SK-N-SH (cell line): ENCODE results near the gene NUFIP2. TPM values are rescaled to one million over a fixed set of nuclear protein-coding genes. Genes with fewer than 3 reads are reported as not detected.

Experiments used
- CTCF ChIA-PET: fragments of 300-600, 350-600 bp; formaldehyde crosslinking; extraction: SDS; loops from one replicate; lab custom pipeline; 2021; lab: Yijun Ruan, JAX
- POLR2A ChIA-PET: fragments of 350-600 bp; sonication (Branson Sonifier 250); formaldehyde crosslinking; extraction: SDS; loops from one replicate; lab custom pipeline; 2020; ENCODE audit warnings: antibody characterized with exemption, inconsistent platforms; lab: Yijun Ruan, JAX
- DNase-seq: peaks from one replicate; pipeline ENCODE4 v3.0.0; 2012
- H2AFZ ChIP-seq: fragments of 200-600 bp; sonication (generic); 2 replicates; pipeline ENCODE4 v1.8.1; 2016; ENCODE audit warnings: antibody characterized with exemption, mild to moderate bottlenecking, low read depth
- H3F3A ChIP-seq: fragments of 200-600 bp; sonication (generic); replicated peaks from 2 replicates; pipeline ENCODE3; 2016; ENCODE audit warnings: antibody characterized with exemption, mild to moderate bottlenecking; ENCODE audit not compliant: insufficient read depth
- H3K27ac ChIP-seq, 2 experiments: fragments of 200-500 bp in 1 of 2; fragments of 200-600 bp in 1 of 2; sonication (Bioruptor generic) in 1 of 2; sonication (generic), shearing (Covaris generic) in 1 of 2; 2 replicates each; pipeline versions ENCODE4 v1.5.1 to v1.6.1; 2014 to 2016; ENCODE audit warnings: low read depth in 2 of 2, inconsistent platforms in 1 of 2, low read length in 1 of 2, mild to moderate bottlenecking in 1 of 2, mixed read lengths in 1 of 2
- H3K27me3 ChIP-seq: fragments of 200-600 bp; sonication (generic), shearing (Covaris generic); 2 replicates; pipeline ENCODE4 v1.6.1; 2016; ENCODE audit warnings: mixed run types; ENCODE audit not compliant: insufficient read depth
- H3K36me3 ChIP-seq, 2 experiments: fragments of 200-500 bp in 1 of 2; fragments of 200-600 bp in 1 of 2; sonication (Bioruptor generic) in 1 of 2; sonication (generic) in 1 of 2; replicated peaks in 1 of 2; 2 replicates each; pipeline versions ENCODE3 to v1.5.1; 2014 to 2016; ENCODE audit warnings: low read length in 1 of 2, mild to moderate bottlenecking in 1 of 2; ENCODE audit not compliant: insufficient read depth in 2 of 2, control insufficient read depth in 1 of 2
- H3K4me1 ChIP-seq, 2 experiments: fragments of 200-500 bp in 1 of 2; fragments of 200-600 bp in 1 of 2; sonication (Bioruptor generic) in 1 of 2; sonication (generic), shearing (Covaris generic) in 1 of 2; 2 replicates each; pipeline versions ENCODE4 v1.5.1 to v1.6.1; 2014 to 2016; ENCODE audit warnings: low read depth in 1 of 2, low read length in 1 of 2, mixed run types in 1 of 2; ENCODE audit not compliant: insufficient read depth in 2 of 2, control insufficient read depth in 1 of 2
- H3K4me2 ChIP-seq: fragments of 200-600 bp; sonication (generic), shearing (Covaris generic); 2 replicates; pipeline ENCODE4 v1.6.1; 2017; ENCODE audit warnings: mixed run types
- H3K4me3 ChIP-seq, 2 experiments: fragments of 200-500 bp in 1 of 2; fragments of 200-600 bp in 1 of 2; sonication (Bioruptor generic) in 1 of 2; sonication (generic), shearing (Covaris generic) in 1 of 2; 2 replicates each; pipeline versions ENCODE4 v1.5.1 to v1.8.1; 2014 to 2016; ENCODE audit warnings: low read depth in 2 of 2, inconsistent platforms in 1 of 2, low read length in 1 of 2, mild to moderate bottlenecking in 1 of 2, mixed read lengths in 1 of 2, moderate library complexity in 1 of 2
- H3K79me2 ChIP-seq: fragments of 200-600 bp; sonication (generic); 2 replicates; pipeline ENCODE4 v1.8.1; 2017; ENCODE audit warnings: mild to moderate bottlenecking; ENCODE audit not compliant: insufficient read depth
- H3K9ac ChIP-seq: fragments of 200-600 bp; sonication (generic); 2 replicates; pipeline ENCODE4 v1.6.1; 2017; ENCODE audit warnings: mixed run types
- H3K9me2 ChIP-seq: fragments of 200-600 bp; sonication (generic); 2 replicates; pipeline ENCODE4 v1.6.1; 2017; ENCODE audit warnings: mixed run types
- H3K9me3 ChIP-seq: fragments of 200-600 bp; sonication (generic); 2 replicates; pipeline ENCODE4 v1.6.1; 2017; ENCODE audit warnings: mixed run types, mild to moderate bottlenecking, moderate library complexity
- H4K20me1 ChIP-seq: fragments of 200-600 bp; sonication (generic); 2 replicates; pipeline ENCODE4 v1.6.1; 2017; ENCODE audit warnings: mild to moderate bottlenecking, mixed run types; ENCODE audit not compliant: insufficient read depth
- CHD2 ChIP-seq: fragments of 150-350 bp; IDR thresholded peaks from 2 replicates; pipeline ENCODE4 v1.6.1; 2018; ENCODE audit warnings: low read length; ENCODE audit not compliant: partially characterized antibody
- CTCF ChIP-seq: fragments of 200-600 bp; sonication (generic); IDR thresholded peaks from 2 replicates; pipeline ENCODE4 v1.6.1; 2017; ENCODE audit warnings: antibody characterized with exemption, mild to moderate bottlenecking, moderate library complexity
- ELF1 ChIP-seq: IDR thresholded peaks from 2 replicates; pipeline ENCODE4 v1.4.0; 2012
- EZH2phosphoT487 ChIP-seq: fragments of 200-600 bp; sonication (generic); IDR thresholded peaks from 2 replicates; pipeline ENCODE4 v1.6.1; 2017; ENCODE audit warnings: low read depth, mixed run types, mild to moderate bottlenecking, antibody characterized with exemption, moderate library complexity, borderline replicate concordance
- FOXJ3 ChIP-seq: sonication (generic); formaldehyde crosslinking; IDR thresholded peaks from 2 replicates; pipeline ENCODE4 v1.5.1; 2020; ENCODE audit warnings: mild to moderate bottlenecking, missing genetic modification reagents
- GABPA ChIP-seq: IDR thresholded peaks from 2 replicates; pipeline ENCODE4 v1.4.0; 2012; ENCODE audit warnings: low read depth, mild to moderate bottlenecking
- GATA2 ChIP-seq: sonication (generic); formaldehyde crosslinking; IDR thresholded peaks from 2 replicates; pipeline ENCODE4 v1.5.0; 2020; ENCODE audit warnings: mild to moderate bottlenecking, missing genetic modification reagents
- JUND ChIP-seq: IDR thresholded peaks from 2 replicates; pipeline ENCODE4 v1.4.0; 2012
- MAX ChIP-seq: IDR thresholded peaks from 2 replicates; pipeline ENCODE4 v1.4.0; 2012; ENCODE audit warnings: low read depth
- MXI1 ChIP-seq: IDR thresholded peaks from 2 replicates; pipeline ENCODE4 v1.6.1; 2012; ENCODE audit warnings: mild to moderate bottlenecking, low read depth, low read length, improper control_type of control experiment
- NFIC ChIP-seq: IDR thresholded peaks from 2 replicates; pipeline ENCODE4 v1.4.0; 2012; ENCODE audit warnings: borderline replicate concordance
- NRF1 ChIP-seq: IDR thresholded peaks from 2 replicates; pipeline ENCODE4 v1.6.1; 2012; ENCODE audit warnings: low read depth, mild to moderate bottlenecking, low read length
- POLR2AphosphoS5 ChIP-seq: IDR thresholded peaks from 2 replicates; pipeline ENCODE4 v1.6.1; 2012; ENCODE audit warnings: low read depth, low read length
- RAD21 ChIP-seq: IDR thresholded peaks from 2 replicates; pipeline ENCODE4 v1.6.1; 2012; ENCODE audit warnings: mild to moderate bottlenecking, low read length
- RCOR1 ChIP-seq: fragments of 150-350 bp; IDR thresholded peaks from 2 replicates; pipeline ENCODE4 v1.6.1; 2017; ENCODE audit warnings: antibody characterized with exemption, low read length
- REST ChIP-seq: IDR thresholded peaks from 2 replicates; pipeline ENCODE4 v1.6.1; 2012; ENCODE audit warnings: mild to moderate bottlenecking, low read depth, low read length, moderate library complexity
- RXRA ChIP-seq: IDR thresholded peaks from 2 replicates; pipeline ENCODE4 v1.4.0; 2012; ENCODE audit warnings: low read depth, mild to moderate bottlenecking, borderline replicate concordance
- SIN3A ChIP-seq: IDR thresholded peaks from 2 replicates; pipeline ENCODE4 v1.6.1; 2012; ENCODE audit warnings: low read depth, mild to moderate bottlenecking, low read length, moderate library complexity, borderline replicate concordance
- SMC3 ChIP-seq: IDR thresholded peaks from 2 replicates; pipeline ENCODE4 v1.6.1; 2012; ENCODE audit warnings: low read depth, low read length, improper control_type of control experiment
- TAF1 ChIP-seq: IDR thresholded peaks from 2 replicates; pipeline ENCODE4 v1.6.1; 2012; ENCODE audit warnings: low read depth, mild to moderate bottlenecking, low read length, moderate library complexity, borderline replicate concordance
- TCF12 ChIP-seq: IDR thresholded peaks from 2 replicates; pipeline ENCODE4 v1.4.0; 2012
- TEAD4 ChIP-seq: IDR thresholded peaks from 2 replicates; pipeline ENCODE4 v1.4.0; 2012; ENCODE audit warnings: mild to moderate bottlenecking, borderline replicate concordance; ENCODE audit not compliant: insufficient read depth
- USF1 ChIP-seq: IDR thresholded peaks from 2 replicates; pipeline ENCODE4 v1.4.0; 2012; ENCODE audit warnings: low read depth, borderline replicate concordance
- YY1 ChIP-seq: IDR thresholded peaks from 2 replicates; pipeline ENCODE4 v1.4.0; 2012; ENCODE audit warnings: low read depth, mild to moderate bottlenecking
- ZBTB33 ChIP-seq: IDR thresholded peaks from 2 replicates; pipeline ENCODE4 v1.4.0; 2012; ENCODE audit warnings: low read depth, borderline replicate concordance
- WGBS: methylation state at CpG from one replicate; pipeline ENCODE4 v1.1.6; 2017; ENCODE audit warnings: low lambda C conversion rate; 5-methylcytosine and 5-hydroxymethylcytosine counted together
- polyA plus RNA-seq, 3 experiments: library from polyadenylated mRNA; depleted of rRNA; stranded (reverse); fragments of >200 nt; gene quantifications; 2 replicates each; pipeline ENCODE4 v1.2.3, GENCODE V29; 2012

Gene NUFIP2
- 9.0 and 11.4 TPM in 2 replicates for polyA plus RNA-seq (2012; rRNA removed)
- 6.2 and 6.3 TPM in 2 replicates for polyA plus RNA-seq (2012; cell fraction: cytosol; rRNA removed)
- 4.1 and 10.9 TPM in 2 replicates for polyA plus RNA-seq (2012; cell fraction: nucleus; rRNA removed)

- no peaks in the 10 kb centered on the region for H3K27me3 ChIP-seq
- peaks cover 12 to 20% of the 10 kb centered on the region in 2 experiments; a peak in 3 of 4 replicates for H3K4me1 ChIP-seq
- H3F3A ChIP-seq: peaks cover 17% of the 10 kb centered on the region
- H3K4me2 ChIP-seq: peak within 1 kb of the TSS; percentile 95
- no peaks in the 10 kb centered on the region for H3K9me2 ChIP-seq
- peak; percentile 93 for DNase-seq
- H4K20me1 ChIP-seq: peaks cover 33% of the 10 kb centered on the region
- peak within 1 kb of the TSS; percentile 100 for H2AFZ ChIP-seq
- CTCF ChIA-PET: interaction anchor here (1.3 to 1.9 kb wide), 2 partner anchors 53 to 145 kb away, joined by 7 to 8 read pairs; no protein-coding TSS in a partner anchor
- POLR2A ChIA-PET: interaction anchor here (0.6 to 1.4 kb wide), 6 partner anchors 9 to 349 kb away, joined by 3 to 8 read pairs (median 4); no protein-coding TSS in a partner anchor
- H3K9ac ChIP-seq: peak within 1 kb of the TSS; percentile 94
- 1% methylated on average over 18 of the region's 31 CpGs for WGBS
- peaks cover 47% of the 10 kb centered on the region for H3K79me2 ChIP-seq
- H3K36me3 ChIP-seq: peaks cover 0 to 27% of the 10 kb centered on the region in 2 experiments
- peak within 1 kb of the TSS; percentile 96 to 97 for H3K27ac ChIP-seq
- H3K4me3 ChIP-seq: peak within 1 kb of the TSS; percentile 87 to 99
- H3K9me3 ChIP-seq: no peaks in the 10 kb centered on the region
- TF ChIP-seq ZBTB33 (no peak), RCOR1 (peak; percentile 43; the same call in 1 of the 2 replicates), CTCF (no peak), YY1 (peak; percentile 73; the same call in 1 of the 2 replicates), GABPA (peak; percentile 51), NRF1 (0 out of 2 replicates have a peak, but pooled peaks have one; percentile 25), POLR2AphosphoS5 (peak; percentile 100), CHD2 (peak; percentile 72), FOXJ3 (no peak), USF1 (no peak), ELF1 (peak; percentile 68; the same call in 1 of the 2 replicates), EZH2phosphoT487 (no peak), TEAD4 (no peak), MAX (peak; percentile 82), REST (peak; percentile 30), SIN3A (peak; percentile 79; the same call in 1 of the 2 replicates), RXRA (no peak), NFIC (no peak), JUND (no peak), TAF1 (peak; percentile 99), TCF12 (peak; percentile 5; the same call in 1 of the 2 replicates), MXI1 (peak; percentile 84), RAD21 (no peak), SMC3 (no peak; the same call in 1 of the 2 replicates), GATA2 (CRISPR knock-in tag) (no peak)
Measured at GRCh38 chr17:29293890-29294579, at the start of gene NUFIP2. TSS of gene NUFIP2 (minus strand) at chr17:29294148. CDS start at chr17:29294059, 89 bp downstream.
